Measurements from ENCODE around the gene CRYBA2. TPM values are rescaled to one million over a fixed set of nuclear protein-coding genes. Genes with fewer than 3 reads are reported as not detected.

Gene CRYBA2
- total and polyA plus RNA-seq, 2 of the 8 experiments (the other 6 are each of a cell fraction or from before 2014, with no cell fraction given), result not detected

GRCh38 chr2:218983934-218984238 lies 9.3 kb downstream of the CRYBA2 start:
- H2BK20ac ChIP-seq (ENCODE audit: low read length), result no peak overlapping the region
- H3K56ac ChIP-seq (replicated peaks; ENCODE audit: insufficient read length, low read depth, low read length), result no peak overlapping the region
- H2AK5ac ChIP-seq (ENCODE audit: low read depth, low read length), result no peak overlapping the region
- no peak overlapping the region for H3K9ac ChIP-seq (replicated peaks in 1 of 4; ENCODE audit: extremely low read depth in 1 of 4, low read depth in 3 of 4, low read length in 3 of 4)
- peaks cover 0 to 7% (median 0%) of the 10 kb centered on the region in 4 experiments; a peak in 1 of 8 replicates for H3K36me3 ChIP-seq (ENCODE audit: control insufficient read depth in 2 of 4, insufficient read depth in 4 of 4, low read length in 3 of 4)
- H3K79me2 ChIP-seq (ENCODE audit: control insufficient read depth in 1 of 2, insufficient read depth in 2 of 2, low read length in 2 of 2), result no peaks in the 10 kb centered on the region
- ChIA-PET POLR2A (ENCODE audit: partially characterized antibody) (interaction anchor here (0.6 to 1.0 kb wide), 3 partner anchors 9 to 614 kb away, joined by 3 to 4 read pairs (median 3); no protein-coding TSS in a partner anchor), CTCF (ENCODE audit: partially characterized antibody) (interaction anchor here (1.1 to 13.0 kb wide), 9 partner anchors 12 to 129 kb away, joined by 3 to 284 read pairs (median 4); partner anchors contain the start of genes CDK5R2 and CRYBA2)
- H2BK120ac ChIP-seq (replicated peaks; ENCODE audit: low read depth, low read length), result no peak overlapping the region
- no peak for DNase-seq (ENCODE audit: low read depth in 1 of 2, low spot score in 2 of 2)
- peak overlapping the region; percentile 60 for H2BK12ac ChIP-seq (ENCODE audit: low read depth, low read length)
- peaks cover 0 to 25% (median 19%) of the 10 kb centered on the region in 4 experiments; a peak in 6 of 7 replicates for H3K4me1 ChIP-seq (replicated peaks in 1 of 4; ENCODE audit: control insufficient read depth in 3 of 4, insufficient read depth in 4 of 4, low read length in 3 of 4)
- TF ChIP-seq RXRA (IDR thresholded peaks at IDR 0.05; ENCODE audit: insufficient read depth, low read depth, low read length) (no peak), RNF2 (IDR thresholded peaks at IDR 0.05; ENCODE audit: borderline replicate concordance, low read depth, low read length, missing control alignments, poor library complexity, severe bottlenecking) (peak; percentile 81), SIN3A (conservative IDR thresholded peaks at IDR 0.05 in 1 of 2, IDR thresholded peaks at IDR 0.05 in 1 of 2; ENCODE audit: low read depth in 1 of 2, low read length in 2 of 2) (no peak)
- peaks cover 87 to 97% (median 95%) of the 10 kb centered on the region in 4 experiments for H3K27me3 ChIP-seq (replicated peaks in 1 of 4; ENCODE audit: control insufficient read depth in 3 of 4, extremely low read depth in 1 of 4, insufficient read depth in 3 of 4, low read length in 3 of 4)
- H3K4me2 ChIP-seq (ENCODE audit: insufficient read depth in 1 of 2, low read depth in 2 of 2, low read length in 2 of 2), result peak overlapping the region; percentile 46 to 67; a peak in 3 of 4 replicates
- H2BK15ac ChIP-seq (ENCODE audit: low read length), result no peak overlapping the region
- H4K20me1 ChIP-seq (replicated peaks in 1 of 2; ENCODE audit: control insufficient read depth in 1 of 2, insufficient read depth in 2 of 2, low read length in 2 of 2), result peaks cover 13 to 33% of the 10 kb centered on the region in 2 experiments
- no peak overlapping the region for H3K27ac ChIP-seq (ENCODE audit: low read depth, low read length)
- no peaks in the 10 kb centered on the region for H3K79me1 ChIP-seq (ENCODE audit: low read depth, low read length)
- peaks cover 6% of the 10 kb centered on the region; the same call in 1 of the 2 replicates for H3K23me2 ChIP-seq (ENCODE audit: low read depth, low read length)
- WGBS, 2 experiments (ENCODE audit: extremely low coverage in 1 of 2, insufficient coverage in 1 of 2, insufficient read length in 1 of 2, insufficient replicate concordance in 2 of 2, low coverage in 1 of 2, low lambda C conversion rate in 2 of 2, missing lambda C conversion rate in 1 of 2), result 5% methylated on average over 10 of the region's 10 CpGs; no CpG with 5 or more reads in 1 of the 2 experiments
- peak overlapping the region in 1 of 4 experiments; percentile 52; a peak in 2 of 8 replicates for H3K4me3 ChIP-seq (ENCODE audit: extremely low read depth in 1 of 4, insufficient read depth in 2 of 4, low read depth in 3 of 4, low read length in 4 of 4)
- H3K14ac ChIP-seq (ENCODE audit: insufficient read length), result no peak overlapping the region
- H2BK5ac ChIP-seq (ENCODE audit: low read depth, low read length), result no peak overlapping the region
- no peak overlapping the region for H4K91ac ChIP-seq (replicated peaks; ENCODE audit: insufficient read length, low read length)
- no peak overlapping the region for H2AFZ ChIP-seq (ENCODE audit: low read length)
- no peak overlapping the region for H4K5ac ChIP-seq (ENCODE audit: insufficient read length, low read depth, low read length)
- H3K23ac ChIP-seq (ENCODE audit: insufficient read length), result no peak overlapping the region
- FAIRE-seq, result no peak
- no peak overlapping the region for H4K8ac ChIP-seq (ENCODE audit: extremely low read depth, insufficient read depth, low read length)
- no peak overlapping the region for H3K4ac ChIP-seq (replicated peaks; ENCODE audit: insufficient read length, low read depth, low read length)
- no peaks in the 10 kb centered on the region for H3K9me3 ChIP-seq (ENCODE audit: insufficient read depth in 2 of 2, low read depth in 1 of 2, low read length in 1 of 2)
- no peak overlapping the region; the same call in 1 of the 2 replicates for H3K18ac ChIP-seq (ENCODE audit: extremely low read depth, low read length)
